ENCODE data around the gene PRKAR1B.

- TF ChIP-seq CTCF (conservative IDR thresholded peaks at IDR 0.05; ENCODE audit: low read depth, low read length), result no peak
- no peak for TF ChIP-seq EZH2 (IDR thresholded peaks at IDR 0.05; ENCODE audit: borderline replicate concordance, low read depth, low read length, poor library complexity, severe bottlenecking)
These were observed 46.0 kb upstream of the PRKAR1B start for GRCh38 chr7:772861-773621.

All from A673 (cell line).